Endometrial microvascular endothelial cells (primary cell): ENCODE measurements around the gene ARHGAP24. TPM values are rescaled to one million over a fixed set of nuclear protein-coding genes. Genes with fewer than 3 reads are reported as not detected.

Source experiments
- in situ Hi-C: cut with HindIII; loops from 2 replicates; pipeline ENCODE4 v1.10.0; 2017; ENCODE audit warnings: low sequenced_read_pairs, low pct_unique_long_range_greater_than_20kb; ENCODE audit errors: inconsistent ontology term
- total RNA-seq: library from RNA; depleted of rRNA; stranded (reverse); fragments of >200 nt; gene quantifications from one replicate; pipeline ENCODE4 v1.2.3, GENCODE V29; 2015; ENCODE audit errors: inconsistent ontology term

Gene ARHGAP24
- total RNA-seq = 93.0 TPM

DNA sequence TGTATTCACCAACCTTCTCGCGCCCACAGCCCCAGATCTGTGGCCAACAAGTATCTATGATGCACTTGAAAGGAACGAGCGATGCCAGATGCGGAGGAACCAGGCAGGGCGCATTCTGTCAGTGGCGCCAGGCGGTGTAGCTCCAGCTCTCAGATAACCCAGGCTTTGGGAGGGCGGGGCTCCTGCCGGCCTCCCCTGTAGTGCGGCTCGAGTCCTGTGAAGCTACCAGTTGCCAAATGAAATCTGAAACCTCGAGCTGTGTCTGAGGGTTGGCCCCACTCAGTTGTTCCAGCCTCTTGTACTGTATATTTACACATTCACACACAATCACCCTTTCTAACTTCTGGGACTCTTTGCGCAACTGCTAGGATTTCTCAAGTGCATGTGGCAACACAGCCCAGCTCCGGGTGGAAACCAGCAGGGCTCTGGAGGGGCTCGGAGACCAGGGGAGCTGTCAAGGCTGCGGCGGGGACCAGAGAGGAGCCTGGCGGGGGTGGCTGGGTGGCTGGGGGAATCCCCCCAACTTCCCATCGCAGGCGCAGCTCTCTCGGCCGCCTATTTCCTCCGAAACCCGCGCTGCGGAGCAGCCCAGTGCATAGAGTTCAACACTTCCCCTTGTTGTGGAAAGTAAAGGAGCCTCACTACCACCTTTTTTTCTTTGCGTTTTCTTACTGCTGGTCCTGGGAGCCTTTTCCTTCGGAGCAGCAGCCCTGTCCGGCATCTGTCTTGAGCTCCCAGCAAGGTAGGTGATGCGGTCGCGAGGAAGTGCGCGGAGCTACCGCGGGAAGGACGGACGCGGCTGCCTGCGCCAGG, at the start of gene ARHGAP24:
Gene ARHGAP24 (plus strand): TSS at position 333 of the 813 bp plus-strand sequence.
- in situ Hi-C loops = no loop called here

DNA sequence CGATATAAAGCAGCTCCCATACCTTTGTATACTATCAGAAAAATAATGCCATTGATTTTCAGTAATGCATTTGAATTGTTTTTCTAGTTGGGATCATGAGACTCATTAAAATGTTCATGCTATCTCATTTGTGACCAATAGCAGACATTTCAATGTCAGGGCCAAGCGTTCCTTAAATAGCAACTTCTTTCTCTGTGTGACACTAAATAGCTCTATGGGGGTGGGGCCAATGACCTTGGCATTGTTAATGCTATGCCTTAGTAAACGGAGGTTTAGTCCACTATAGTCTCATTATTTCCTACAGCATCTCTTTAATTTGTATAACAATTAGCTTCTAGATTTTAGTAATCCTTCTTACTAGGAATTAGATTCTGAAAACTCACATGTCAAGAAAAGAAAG, 48.6 kb upstream of the ARHGAP24 start:
- in situ Hi-C loops = no loop called here

DNA sequence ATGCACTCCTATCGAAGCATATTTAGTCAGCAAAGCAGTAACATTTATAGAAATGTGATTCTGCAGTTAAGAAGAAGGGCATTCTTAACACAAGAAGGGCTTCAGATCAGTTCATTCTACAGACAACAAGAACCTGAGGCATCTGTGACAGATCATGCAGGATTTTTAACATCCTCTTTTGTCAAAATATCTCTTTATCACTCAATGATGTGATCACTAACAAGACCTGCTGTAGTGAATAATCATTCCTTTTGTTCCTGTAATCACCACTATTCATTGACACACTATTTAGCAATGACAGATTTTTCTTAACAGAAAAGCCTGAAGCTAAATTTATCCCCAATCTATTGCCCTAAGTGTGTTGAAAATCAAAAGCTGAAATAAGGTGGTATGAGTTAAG, 47.8 kb upstream of the ARHGAP24 start:
- in situ Hi-C loops = no loop called here

DNA sequence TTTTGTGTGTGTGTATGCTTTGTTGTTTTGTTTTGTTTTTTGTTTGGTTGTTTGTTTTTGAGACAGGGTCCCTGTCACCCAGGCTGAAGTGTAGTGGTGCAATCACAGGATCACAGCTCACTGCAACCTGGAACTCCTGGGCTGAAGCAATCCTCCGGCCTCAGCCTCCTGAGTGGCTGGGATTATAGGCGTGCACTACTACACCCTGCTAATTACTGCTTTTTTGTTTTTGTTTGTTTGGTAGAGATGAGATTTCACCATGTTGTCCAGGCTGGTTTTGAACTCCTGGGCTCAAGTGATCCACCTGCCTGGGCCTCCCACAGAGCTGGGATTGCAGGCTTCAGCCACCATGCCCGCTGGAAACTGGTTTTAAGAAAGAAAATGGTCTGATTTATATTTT, 44.7 kb upstream of the ARHGAP24 start:
- in situ Hi-C loops = no loop called here

DNA sequence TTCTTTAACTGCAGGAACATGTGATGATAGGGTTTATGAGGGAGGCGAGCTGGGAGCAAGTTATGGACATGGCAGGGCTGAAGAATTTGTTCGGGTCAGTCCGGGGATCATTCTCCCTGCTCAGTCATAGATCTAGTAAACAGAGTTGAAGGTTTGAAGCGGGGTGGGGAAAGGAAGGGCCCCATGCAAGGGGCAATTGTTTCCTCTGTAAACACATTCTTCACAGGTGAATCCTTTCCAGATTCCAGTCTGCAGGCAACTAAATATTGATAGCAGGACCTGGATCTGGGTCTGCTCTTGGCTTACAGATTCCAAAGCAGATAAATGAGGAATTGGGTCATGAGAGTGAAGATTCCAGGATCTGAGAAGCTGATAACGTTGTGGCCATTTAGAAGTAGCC, 44.3 kb upstream of the ARHGAP24 start:
- in situ Hi-C loops = no loop called here

DNA sequence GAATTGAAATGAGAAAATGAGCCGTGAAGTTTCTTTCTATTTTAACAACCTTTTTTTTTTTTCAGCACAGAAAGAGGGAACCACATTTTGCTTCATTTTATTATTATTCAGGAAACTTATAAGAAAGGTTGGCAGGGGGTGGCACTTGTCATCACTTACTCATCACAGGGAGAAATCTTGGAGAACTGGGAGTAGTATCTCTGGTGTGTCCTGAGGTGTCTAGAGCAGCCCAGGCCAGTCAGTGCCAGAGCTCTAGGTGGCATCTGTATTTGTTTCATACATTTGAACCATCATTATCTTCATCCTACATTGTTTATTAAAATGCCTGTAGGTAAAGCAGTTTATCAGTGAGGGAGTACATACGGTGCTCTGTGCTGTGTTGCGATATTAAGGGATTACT, 43.8 kb upstream of the ARHGAP24 start:
- in situ Hi-C loops = no loop called here

DNA sequence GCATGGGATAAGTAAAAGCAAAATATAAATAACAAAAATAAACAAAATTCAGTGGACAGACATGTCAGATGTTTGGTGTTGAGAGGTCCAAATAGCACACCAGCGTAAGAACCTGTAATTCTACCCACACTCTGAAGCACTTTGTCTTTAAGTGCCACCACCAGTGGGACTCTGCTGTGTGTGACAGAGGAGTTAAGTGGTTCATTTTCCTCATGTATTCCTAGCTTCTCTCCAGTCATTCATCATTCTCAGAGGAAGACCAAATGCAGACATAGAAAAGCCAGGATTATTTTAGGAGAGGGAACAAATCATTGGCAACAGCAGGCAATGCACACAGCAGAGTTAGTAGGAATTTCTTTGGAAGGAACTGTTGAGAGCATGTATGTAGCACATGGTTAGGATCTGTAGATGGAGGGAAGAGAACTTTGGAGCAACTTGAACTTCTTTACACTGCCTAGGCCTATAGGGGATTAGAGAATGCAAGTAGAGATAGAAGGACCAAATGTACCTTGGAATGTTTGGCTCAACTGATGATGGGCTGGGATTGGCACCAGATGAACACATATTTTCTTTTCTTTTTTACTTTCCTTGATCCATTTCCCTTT, 43.0 kb upstream of the ARHGAP24 start:
- in situ Hi-C loops = no loop called here

DNA sequence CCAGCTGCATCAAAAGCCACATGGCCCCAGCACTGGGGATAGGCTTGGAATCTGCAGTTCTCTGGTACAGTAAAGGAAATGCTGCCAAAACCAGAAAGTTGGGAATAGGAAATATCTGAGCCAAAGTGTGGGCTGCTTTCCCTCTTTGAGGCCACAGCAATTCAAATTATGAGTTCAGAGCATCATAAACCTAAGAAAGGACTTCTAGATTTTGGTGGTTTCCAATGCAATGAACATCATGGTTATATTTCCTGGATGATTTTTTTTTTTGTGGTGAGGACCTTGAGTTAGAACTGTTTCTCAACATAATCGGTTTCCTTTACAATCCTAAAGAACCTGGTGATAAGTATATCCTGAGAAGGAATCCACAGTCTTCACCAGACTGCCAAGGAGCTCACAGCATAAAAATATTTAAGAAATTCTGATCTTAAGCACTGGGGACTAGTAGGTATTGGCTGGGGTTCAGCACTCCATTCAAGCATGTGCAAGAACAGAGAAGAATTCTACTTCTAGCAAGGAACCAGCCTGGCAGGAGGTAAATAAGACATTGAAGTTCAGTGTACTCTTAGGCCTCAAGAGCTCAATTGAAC, 29.8 kb upstream of the ARHGAP24 start:
- in situ Hi-C loops = no loop called here

DNA sequence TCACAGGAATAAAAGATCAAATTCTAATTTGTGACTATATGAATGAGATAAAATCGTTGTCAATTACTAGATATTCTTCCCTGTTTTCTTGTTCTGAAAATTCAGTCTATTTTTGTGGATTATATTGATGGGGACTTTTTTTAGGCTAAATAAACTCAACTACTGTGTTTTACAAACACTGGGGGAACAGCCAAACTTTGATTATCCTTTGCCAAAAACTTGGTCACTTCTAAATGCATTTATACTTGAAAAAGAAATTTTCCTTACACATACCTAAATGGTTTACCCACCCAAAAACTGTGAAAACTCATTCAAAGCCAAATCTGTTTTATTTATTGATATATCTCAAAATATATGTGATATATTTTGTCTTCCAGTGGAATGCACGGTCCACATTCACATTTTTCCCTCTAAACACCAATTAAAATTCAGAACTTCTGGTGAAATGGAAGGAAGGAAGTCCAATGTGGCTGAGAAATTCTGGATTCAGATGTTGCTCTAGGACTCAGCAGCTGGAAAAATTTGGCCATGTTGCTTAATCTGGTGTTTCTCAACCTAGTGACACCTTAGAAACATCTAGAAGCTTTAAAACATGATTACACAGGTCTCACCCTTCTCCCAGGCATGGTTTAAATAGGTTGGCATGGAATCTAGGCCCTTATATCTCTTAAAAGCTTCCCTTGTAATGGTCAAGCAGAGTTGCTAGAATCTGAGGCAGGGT, 28.6 kb upstream of the ARHGAP24 start:
- in situ Hi-C loops = no loop called here

DNA sequence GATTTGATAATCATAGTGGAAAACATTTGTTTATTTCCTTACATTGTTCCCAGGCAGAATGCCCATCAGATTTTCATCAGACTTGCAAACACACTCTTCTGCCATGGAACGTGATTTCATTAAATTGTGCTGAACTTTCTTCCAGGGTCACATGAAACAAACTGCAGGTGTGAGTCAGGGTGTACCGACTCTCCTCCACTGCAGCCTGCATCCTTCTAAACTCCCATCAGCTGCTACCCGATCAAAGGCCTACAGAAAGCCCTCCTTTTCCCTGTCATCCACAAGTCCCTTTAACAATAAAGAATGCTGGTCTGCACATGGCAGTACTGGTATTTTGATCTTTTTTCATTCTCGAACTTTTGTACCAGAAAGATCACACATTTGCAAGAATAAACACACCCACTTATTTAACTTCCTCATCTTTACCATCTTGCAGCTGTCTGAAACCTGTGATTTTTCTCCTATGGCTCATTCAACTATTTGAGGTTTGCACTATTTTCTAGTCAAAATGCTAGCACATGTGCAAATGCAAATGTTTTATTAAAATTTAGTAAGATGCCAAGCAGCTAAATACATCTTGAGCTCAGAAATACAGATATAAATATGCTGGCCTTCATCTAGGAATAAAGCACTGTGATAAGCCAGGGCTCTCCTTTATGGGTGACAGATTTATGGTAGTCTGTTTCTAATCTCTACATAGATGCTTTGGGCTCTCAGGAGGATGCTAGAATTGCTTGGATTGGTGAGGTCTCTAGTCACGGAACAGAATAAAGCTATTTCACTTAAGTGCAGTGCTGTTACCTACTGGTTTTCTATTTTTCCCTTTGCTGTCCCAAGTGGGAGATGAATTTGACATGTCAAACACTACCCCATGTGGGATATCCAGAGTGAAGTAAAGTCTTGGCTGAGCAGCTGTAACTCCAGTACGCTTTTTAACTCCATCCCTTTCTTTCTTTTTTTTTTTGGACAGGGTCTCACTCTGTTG, 25.8 kb upstream of the ARHGAP24 start:
- in situ Hi-C loops = no loop called here

DNA sequence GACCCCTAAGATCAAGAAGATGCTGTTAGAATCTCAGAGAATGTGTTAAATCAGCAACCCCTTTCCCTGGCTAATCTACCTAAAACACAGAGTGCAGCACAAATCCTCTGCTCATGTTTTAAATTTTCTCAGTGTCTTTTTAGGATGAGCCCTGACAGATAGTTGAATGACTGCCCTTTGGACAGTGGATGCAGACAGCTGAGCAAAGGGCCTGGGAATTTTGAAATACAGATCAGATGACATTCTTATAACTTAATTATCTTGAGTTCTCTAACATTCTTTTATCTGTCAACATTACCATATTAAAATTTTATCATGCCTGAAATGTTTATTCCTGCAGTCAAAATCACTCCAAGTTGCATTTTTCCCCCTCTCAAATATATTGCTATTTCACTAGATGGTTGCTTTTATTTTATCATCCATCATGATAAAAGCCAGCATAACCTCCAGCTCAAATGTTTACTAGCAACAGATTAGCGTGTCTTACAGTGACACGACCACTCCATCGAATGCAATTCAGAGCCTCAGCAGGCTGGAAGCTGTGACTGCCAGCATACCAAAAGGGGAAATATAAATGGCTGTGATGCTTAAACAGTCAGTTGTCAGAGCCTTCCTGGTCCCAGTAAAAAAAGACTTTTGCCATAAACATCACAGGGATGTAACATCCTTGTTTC, 22.8 kb upstream of the ARHGAP24 start:
- in situ Hi-C loops = no loop called here

DNA sequence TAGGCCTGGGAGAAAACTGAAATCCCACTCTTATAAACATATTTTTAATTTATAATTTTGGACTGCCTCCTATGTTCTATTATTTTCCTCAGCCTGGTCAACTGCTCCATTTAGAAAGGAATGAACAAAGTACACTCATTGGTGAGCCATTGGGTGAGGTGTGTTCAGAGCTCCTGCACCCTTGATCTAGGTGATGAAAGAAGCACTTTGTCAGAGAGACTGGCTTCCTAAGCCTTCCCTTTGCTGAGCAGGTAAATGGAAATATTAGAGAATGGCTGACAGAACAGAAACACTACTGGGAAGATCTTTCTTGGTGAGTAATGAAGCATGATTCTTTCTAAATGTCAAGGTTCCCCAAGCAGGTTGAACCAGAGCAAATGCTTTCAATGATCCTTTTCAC, 19.0 kb upstream of the ARHGAP24 start:
- in situ Hi-C loops = no loop called here

DNA sequence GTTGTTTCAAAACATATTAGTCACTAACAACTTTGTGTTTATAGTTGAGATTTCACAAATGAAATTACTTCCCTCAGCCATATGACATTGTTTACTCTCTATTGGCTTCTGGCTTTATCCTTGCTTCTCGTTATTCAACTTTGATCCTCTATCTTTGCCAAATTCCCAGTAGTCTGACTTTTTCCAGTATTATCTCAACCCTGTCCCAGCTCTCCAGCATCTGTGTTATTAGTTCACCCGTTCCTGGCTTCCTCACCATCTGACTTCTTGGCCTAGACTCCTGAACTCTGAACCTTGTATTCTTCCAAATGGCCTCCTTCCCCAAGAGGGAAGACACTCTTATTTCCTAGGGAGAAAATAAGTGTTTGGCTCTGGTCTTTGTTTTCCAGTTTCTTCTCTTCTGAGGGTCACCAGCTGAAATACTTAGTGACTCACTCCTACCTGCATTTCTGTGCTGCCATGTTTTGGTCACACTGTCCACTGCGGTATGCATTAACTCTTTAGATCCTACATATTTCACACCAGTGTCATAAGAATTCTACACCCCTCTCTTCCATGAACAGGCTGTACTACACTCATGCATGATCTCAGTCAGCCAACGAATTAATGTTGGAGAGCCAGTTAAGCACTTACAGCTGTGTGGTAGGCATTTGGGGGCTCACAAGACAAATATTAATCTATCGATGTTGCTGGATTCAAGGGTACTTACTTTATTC, 17.0 kb upstream of the ARHGAP24 start:
- in situ Hi-C loops = no loop called here

DNA sequence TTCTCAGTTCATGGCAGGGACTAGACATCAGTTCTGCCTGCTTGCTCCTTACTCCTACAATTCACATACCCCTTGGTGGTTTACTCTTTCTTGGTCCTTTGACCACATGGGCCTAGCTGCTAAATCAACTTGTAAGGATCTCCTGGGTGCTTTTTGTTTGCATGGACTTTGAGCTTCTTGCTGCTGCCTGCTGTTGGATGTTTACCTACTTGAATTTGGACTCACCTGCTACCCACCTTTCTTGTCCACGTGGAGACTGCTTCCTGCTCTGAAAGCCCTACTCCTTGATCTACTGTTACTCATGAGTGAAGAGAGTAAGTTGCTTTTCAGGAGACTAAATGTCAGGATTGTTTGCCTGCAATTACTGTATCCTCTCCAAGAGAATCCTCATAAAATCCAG, 15.2 kb upstream of the ARHGAP24 start:
- in situ Hi-C loops = no loop called here

DNA sequence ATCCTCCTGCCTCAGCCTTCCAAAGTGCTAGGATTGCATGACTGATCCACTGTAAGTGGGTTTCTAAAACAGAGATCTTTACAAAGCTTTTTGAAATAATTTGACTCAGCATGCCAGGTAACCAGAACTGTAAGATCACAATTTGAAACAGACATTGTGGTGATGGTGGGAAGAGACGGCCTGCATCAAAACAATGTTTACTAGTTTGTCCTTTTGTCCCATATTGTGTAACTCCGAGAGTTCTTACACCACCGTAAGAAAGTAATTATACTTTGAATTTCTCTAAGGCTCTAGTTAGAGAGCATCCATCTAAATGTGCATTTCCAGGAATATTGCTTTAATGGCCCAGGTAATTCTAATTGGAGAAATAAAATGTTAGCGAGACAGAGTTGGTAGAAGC, 594 bp upstream of the ARHGAP24 start:
- in situ Hi-C loops = no loop called here

DNA sequence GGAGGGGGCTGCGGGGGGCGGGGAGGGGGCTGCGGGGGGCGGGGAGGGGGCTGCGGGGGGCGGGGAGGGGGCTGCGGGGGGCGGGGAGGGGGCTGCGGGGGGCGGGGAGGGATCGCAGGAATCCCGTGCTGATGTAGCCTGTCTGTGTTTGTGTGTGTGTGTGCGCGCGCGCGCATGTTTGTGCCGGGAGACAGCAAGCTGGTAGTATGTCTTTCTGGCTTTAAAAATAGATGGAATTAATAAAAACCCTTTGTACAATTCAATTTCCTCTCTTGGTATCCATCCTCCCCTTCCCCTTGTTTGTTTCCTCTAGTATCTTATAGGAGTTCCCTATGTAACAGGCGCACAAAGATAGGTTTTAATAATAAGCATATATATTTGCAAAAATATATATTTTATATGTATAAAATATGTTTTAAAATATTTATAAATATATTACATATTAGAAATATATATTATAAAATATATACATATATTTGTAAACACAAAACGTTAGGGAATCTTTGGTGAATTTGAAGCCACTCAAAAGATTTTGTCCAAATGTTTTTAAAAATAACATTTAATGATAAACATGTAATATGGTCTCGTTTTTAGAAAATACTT, 782 bp downstream of the ARHGAP24 start:
- in situ Hi-C loops = no loop called here

DNA sequence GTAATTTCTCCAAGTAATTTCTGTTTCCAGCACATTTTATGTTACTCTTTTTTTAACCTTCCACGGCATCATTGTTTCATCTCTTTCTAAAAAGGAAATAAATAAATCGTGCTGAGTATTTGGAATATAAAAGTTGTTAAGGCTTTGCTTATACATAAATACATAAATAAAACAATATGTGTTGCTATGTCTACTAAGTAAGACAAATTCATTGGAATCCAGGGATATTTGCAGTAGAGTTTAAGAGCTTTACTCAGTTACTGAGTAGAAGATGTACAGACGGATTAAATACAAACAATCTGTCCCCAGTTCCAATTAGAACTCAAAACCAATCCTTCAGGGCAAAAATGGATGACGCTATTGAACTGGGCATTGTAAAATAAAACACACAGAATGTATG, 1.4 kb downstream of the ARHGAP24 start:
- in situ Hi-C loops = no loop called here
